Activated naive CD8-positive, alpha-beta T cell (primary cell): ENCODE results near the gene EXOC6.
"Not testable (repeated sequence)": the region's sequence is repeated elsewhere in the genome, so short reads cannot be mapped to it uniquely, and the experiment has no call there.

ENCODE experiments used
- H3K27ac Mint-ChIP-seq: one replicate; pipeline ENCODE4 v1.8.0; 2021; ENCODE audit warnings: mixed read lengths
- H3K27me3 Mint-ChIP-seq: one replicate; pipeline ENCODE4 v1.8.0; 2021; ENCODE audit warnings: mixed read lengths
- H3K36me3 Mint-ChIP-seq: one replicate; pipeline ENCODE4 v1.8.0; 2021; ENCODE audit warnings: mixed read lengths
- H3K4me1 Mint-ChIP-seq: one replicate; pipeline ENCODE4 v1.8.0; 2021; ENCODE audit warnings: low read depth, mixed read lengths
- H3K4me3 Mint-ChIP-seq: one replicate; pipeline ENCODE4 v1.8.0; 2021; ENCODE audit warnings: mild to moderate bottlenecking, mixed read lengths
- H3K9me3 Mint-ChIP-seq: one replicate; pipeline ENCODE4 v1.8.0; 2021; ENCODE audit warnings: low read depth, mixed read lengths

The EXOC6 gene

GRCh38 chr10:92920866-92921265, 72.5 kb downstream of the EXOC6 start:
- H3K27ac Mint-ChIP-seq: no peak overlapping the region
- H3K4me3 Mint-ChIP-seq: no peak overlapping the region
- H3K27me3 Mint-ChIP-seq: no peaks in the 10 kb centered on the region
- H3K36me3 Mint-ChIP-seq: peaks cover 17% of the 10 kb centered on the region
- no peaks in the 10 kb centered on the region for H3K4me1 Mint-ChIP-seq
- peaks cover 6% of the 10 kb centered on the region for H3K9me3 Mint-ChIP-seq

- H3K27ac Mint-ChIP-seq: no peak overlapping the region
- H3K4me3 Mint-ChIP-seq: no peak overlapping the region
- H3K27me3 Mint-ChIP-seq: no peaks in the 10 kb centered on the region
- H3K9me3 Mint-ChIP-seq: peaks cover 6% of the 10 kb centered on the region
- peaks cover 17% of the 10 kb centered on the region for H3K36me3 Mint-ChIP-seq
- no peaks in the 10 kb centered on the region for H3K4me1 Mint-ChIP-seq
Observed at GRCh38 chr10:92923416-92923815, 75.1 kb downstream of the EXOC6 start.

- H3K27me3 Mint-ChIP-seq: no peaks in the 10 kb centered on the region
- no peaks in the 10 kb centered on the region for H3K9me3 Mint-ChIP-seq
- no peak overlapping the region for H3K4me3 Mint-ChIP-seq
- H3K36me3 Mint-ChIP-seq: peaks cover 16% of the 10 kb centered on the region
- H3K27ac Mint-ChIP-seq: no peak overlapping the region
- H3K4me1 Mint-ChIP-seq: no peaks in the 10 kb centered on the region
Observed at GRCh38 chr10:92929896-92930295, 81.6 kb downstream of the EXOC6 start.

GRCh38 chr10:92931597-92931996, 83.3 kb downstream of the EXOC6 start:
- Mint-ChIP-seq H3K36me3 (peaks cover 16% of the 10 kb centered on the region), H3K4me1 (no peaks in the 10 kb centered on the region), H3K27me3 (no peaks in the 10 kb centered on the region), H3K4me3 (no peak overlapping the region), H3K27ac (no peak overlapping the region), H3K9me3 (no peaks in the 10 kb centered on the region)

- Mint-ChIP-seq H3K27me3 (no peaks in the 10 kb centered on the region), H3K9me3 (no peaks in the 10 kb centered on the region), H3K36me3 (peaks cover 7% of the 10 kb centered on the region), H3K4me1 (no peaks in the 10 kb centered on the region), H3K4me3 (no peak overlapping the region), H3K27ac (no peak overlapping the region)
Observed at GRCh38 chr10:92937876-92938275, 89.6 kb downstream of the EXOC6 start.

GRCh38 chr10:92938841-92939240, 90.5 kb downstream of the EXOC6 start:
- H3K9me3 Mint-ChIP-seq: no peaks in the 10 kb centered on the region
- no peak overlapping the region for H3K4me3 Mint-ChIP-seq
- no peaks in the 10 kb centered on the region for H3K27me3 Mint-ChIP-seq
- peaks cover 6% of the 10 kb centered on the region for H3K36me3 Mint-ChIP-seq
- no peaks in the 10 kb centered on the region for H3K4me1 Mint-ChIP-seq
- H3K27ac Mint-ChIP-seq: no peak overlapping the region

GRCh38 chr10:92942226-92942625, 93.9 kb downstream of the EXOC6 start:
- no peaks in the 10 kb centered on the region for H3K4me1 Mint-ChIP-seq
- H3K36me3 Mint-ChIP-seq: peaks cover 18% of the 10 kb centered on the region
- no peak overlapping the region for H3K4me3 Mint-ChIP-seq
- H3K27ac Mint-ChIP-seq: no peak overlapping the region
- H3K27me3 Mint-ChIP-seq: no peaks in the 10 kb centered on the region
- no peaks in the 10 kb centered on the region for H3K9me3 Mint-ChIP-seq

GRCh38 chr10:92946491-92946890, 98.2 kb downstream of the EXOC6 start:
- Mint-ChIP-seq H3K36me3 (peaks cover 42% of the 10 kb centered on the region), H3K27ac (no peak overlapping the region), H3K27me3 (no peaks in the 10 kb centered on the region), H3K4me3 (no peak overlapping the region), H3K9me3 (peaks cover 7% of the 10 kb centered on the region), H3K4me1 (no peaks in the 10 kb centered on the region)

GRCh38 chr10:92952573-92952972, 104.3 kb downstream of the EXOC6 start:
- not testable (repeated sequence) for H3K4me3 Mint-ChIP-seq, H3K9me3 Mint-ChIP-seq, H3K4me1 Mint-ChIP-seq, H3K27me3 Mint-ChIP-seq, H3K27ac Mint-ChIP-seq
- H3K36me3 Mint-ChIP-seq: peaks cover 25% of the 10 kb centered on the region

- H3K36me3 Mint-ChIP-seq: peaks cover 7% of the 10 kb centered on the region
- H3K9me3 Mint-ChIP-seq: no peaks in the 10 kb centered on the region
- H3K4me1 Mint-ChIP-seq: no peaks in the 10 kb centered on the region
- H3K27ac Mint-ChIP-seq: no peak overlapping the region
- H3K27me3 Mint-ChIP-seq: no peaks in the 10 kb centered on the region
- H3K4me3 Mint-ChIP-seq: no peak overlapping the region
Observed at GRCh38 chr10:92957223-92958010, 109.1 kb downstream of the EXOC6 start.

GRCh38 chr10:92961638-92962037, 113.3 kb downstream of the EXOC6 start:
- no peak overlapping the region for H3K27ac Mint-ChIP-seq
- H3K9me3 Mint-ChIP-seq: no peaks in the 10 kb centered on the region
- no peak overlapping the region for H3K4me3 Mint-ChIP-seq
- no peaks in the 10 kb centered on the region for H3K27me3 Mint-ChIP-seq
- H3K36me3 Mint-ChIP-seq: peaks cover 7% of the 10 kb centered on the region
- no peaks in the 10 kb centered on the region for H3K4me1 Mint-ChIP-seq

GRCh38 chr10:92965314-92965713, 117.0 kb downstream of the EXOC6 start:
- Mint-ChIP-seq H3K27ac (no peak overlapping the region), H3K36me3 (peaks cover 4% of the 10 kb centered on the region), H3K4me3 (no peak overlapping the region), H3K27me3 (no peaks in the 10 kb centered on the region), H3K9me3 (no peaks in the 10 kb centered on the region), H3K4me1 (no peaks in the 10 kb centered on the region)

- no peaks in the 10 kb centered on the region for H3K4me1 Mint-ChIP-seq
- H3K9me3 Mint-ChIP-seq: no peaks in the 10 kb centered on the region
- H3K36me3 Mint-ChIP-seq: peaks cover 16% of the 10 kb centered on the region
- H3K27ac Mint-ChIP-seq: no peak overlapping the region
- H3K27me3 Mint-ChIP-seq: no peaks in the 10 kb centered on the region
- no peak overlapping the region for H3K4me3 Mint-ChIP-seq
Observed at GRCh38 chr10:92967641-92968040, 119.3 kb downstream of the EXOC6 start.

GRCh38 chr10:92969151-92969550, 120.8 kb downstream of the EXOC6 start:
- no peaks in the 10 kb centered on the region for H3K4me1 Mint-ChIP-seq
- H3K27ac Mint-ChIP-seq: no peak overlapping the region
- no peaks in the 10 kb centered on the region for H3K9me3 Mint-ChIP-seq
- no peak overlapping the region for H3K4me3 Mint-ChIP-seq
- H3K36me3 Mint-ChIP-seq: peaks cover 25% of the 10 kb centered on the region
- no peaks in the 10 kb centered on the region for H3K27me3 Mint-ChIP-seq

- Mint-ChIP-seq H3K9me3 (no peaks in the 10 kb centered on the region), H3K27me3 (no peaks in the 10 kb centered on the region), H3K27ac (no peak overlapping the region), H3K4me3 (no peak overlapping the region), H3K4me1 (no peaks in the 10 kb centered on the region), H3K36me3 (peaks cover 25% of the 10 kb centered on the region)
Observed at GRCh38 chr10:92970301-92971070, 122.2 kb downstream of the EXOC6 start.
